Measurements from ENCODE around the gene CYTH1.

Gene CYTH1

GRCh38 chr17:78678711-78679110, 103.4 kb downstream of the CYTH1 start:
- Histone ChIP-seq H3K4me2 (ENCODE audit: insufficient read depth, low read length) (no peak overlapping the region), H3K27ac (ENCODE audit: low read length) (no peak overlapping the region), H3K36me3 (ENCODE audit: insufficient read depth, low read length) (peaks cover 38% of the 10 kb centered on the region), H3K27me3 (ENCODE audit: insufficient read depth, low read length, poor library complexity) (no peaks in the 10 kb centered on the region), H3K4me3 (ENCODE audit: low read depth in 1 of 2, low read length in 2 of 2) (no peak overlapping the region), H3K4me1 (ENCODE audit: insufficient read depth, low read length) (no peaks in the 10 kb centered on the region), H2AFZ (ENCODE audit: low read depth, low read length) (no peak overlapping the region), H3K9ac (ENCODE audit: low read depth, low read length) (no peak overlapping the region), H4K20me1 (ENCODE audit: insufficient read depth, low read length) (no peaks in the 10 kb centered on the region; the same call in 1 of the 2 replicates), H3K9me3 (ENCODE audit: insufficient read depth, low read length, severe bottlenecking) (no peaks in the 10 kb centered on the region), H3K79me2 (ENCODE audit: insufficient read depth, low read length) (no peaks in the 10 kb centered on the region)
- TF ChIP-seq CTCF (IDR thresholded peaks at IDR 0.05; ENCODE audit: borderline replicate concordance, extremely low read depth, low read length, poor library complexity, severe bottlenecking) (no peak), EZH2 (IDR thresholded peaks at IDR 0.05; ENCODE audit: borderline replicate concordance, low read depth, low read length, severe bottlenecking) (no peak)
- DNase-seq (no peak), ATAC-seq (ENCODE audit: insufficient read depth, low read depth) (no peak)

GRCh38 chr17:78678222-78678557, 103.9 kb downstream of the CYTH1 start:
- TF ChIP-seq CTCF (IDR thresholded peaks at IDR 0.05; ENCODE audit: borderline replicate concordance, extremely low read depth, low read length, poor library complexity, severe bottlenecking): no peak
- no peak for TF ChIP-seq EZH2 (IDR thresholded peaks at IDR 0.05; ENCODE audit: borderline replicate concordance, low read depth, low read length, severe bottlenecking)
- H2AFZ ChIP-seq (ENCODE audit: low read depth, low read length): no peak overlapping the region
- no peak overlapping the region for H3K4me2 ChIP-seq (ENCODE audit: insufficient read depth, low read length)
- no peaks in the 10 kb centered on the region for H3K4me1 ChIP-seq (ENCODE audit: insufficient read depth, low read length)
- no peak for DNase-seq
- H3K9me3 ChIP-seq (ENCODE audit: insufficient read depth, low read length, severe bottlenecking): no peaks in the 10 kb centered on the region
- no peaks in the 10 kb centered on the region for H3K79me2 ChIP-seq (ENCODE audit: insufficient read depth, low read length)
- no peak overlapping the region for H3K27ac ChIP-seq (ENCODE audit: low read length)
- no peak for ATAC-seq (ENCODE audit: insufficient read depth, low read depth)
- no peaks in the 10 kb centered on the region for H4K20me1 ChIP-seq (ENCODE audit: insufficient read depth, low read length)
- peaks cover 38% of the 10 kb centered on the region for H3K36me3 ChIP-seq (ENCODE audit: insufficient read depth, low read length)
- H3K27me3 ChIP-seq (ENCODE audit: insufficient read depth, low read length, poor library complexity): no peaks in the 10 kb centered on the region
- no peak overlapping the region for H3K9ac ChIP-seq (ENCODE audit: low read depth, low read length)
- no peak overlapping the region for H3K4me3 ChIP-seq (ENCODE audit: low read depth in 1 of 2, low read length in 2 of 2)

GRCh38 chr17:78677303-78678221, 104.5 kb downstream of the CYTH1 start:
- H3K9me3 ChIP-seq (ENCODE audit: insufficient read depth, low read length, severe bottlenecking): no peaks in the 10 kb centered on the region
- H3K27me3 ChIP-seq (ENCODE audit: insufficient read depth, low read length, poor library complexity): no peaks in the 10 kb centered on the region
- no peaks in the 10 kb centered on the region for H4K20me1 ChIP-seq (ENCODE audit: insufficient read depth, low read length)
- no peak overlapping the region for H3K27ac ChIP-seq (ENCODE audit: low read length)
- H3K36me3 ChIP-seq (ENCODE audit: insufficient read depth, low read length): peaks cover 38% of the 10 kb centered on the region
- no peak for DNase-seq
- no peaks in the 10 kb centered on the region for H3K4me1 ChIP-seq (ENCODE audit: insufficient read depth, low read length)
- H3K9ac ChIP-seq (ENCODE audit: low read depth, low read length): no peak overlapping the region
- no peak overlapping the region for H3K4me3 ChIP-seq (ENCODE audit: low read depth in 1 of 2, low read length in 2 of 2)
- no peaks in the 10 kb centered on the region for H3K79me2 ChIP-seq (ENCODE audit: insufficient read depth, low read length)
- TF ChIP-seq CTCF (IDR thresholded peaks at IDR 0.05; ENCODE audit: borderline replicate concordance, extremely low read depth, low read length, poor library complexity, severe bottlenecking): no peak
- no peak for TF ChIP-seq EZH2 (IDR thresholded peaks at IDR 0.05; ENCODE audit: borderline replicate concordance, low read depth, low read length, severe bottlenecking)
- no peak for ATAC-seq (ENCODE audit: insufficient read depth, low read depth)
- no peak overlapping the region for H3K4me2 ChIP-seq (ENCODE audit: insufficient read depth, low read length)
- H2AFZ ChIP-seq (ENCODE audit: low read depth, low read length): no peak overlapping the region

Measured in DND-41 (cell line).